HCT116 (cell line): ENCODE results near the gene SUPT5H.

Source experiments
- CEBPB ChIP-seq: IDR thresholded peaks from 2 replicates; pipeline ENCODE4 v1.6.1; 2012; ENCODE audit warnings: low read depth
- EZH2 ChIP-seq: fragments of 200-600 bp; sonication (generic); IDR thresholded peaks from 2 replicates; pipeline ENCODE4 v1.6.1; 2017; ENCODE audit warnings: antibody characterized with exemption, mixed run types
- EZH2phosphoT487 ChIP-seq: fragments of 200-600 bp; IDR thresholded peaks from 2 replicates; pipeline ENCODE4 v1.6.1; 2018; ENCODE audit warnings: antibody characterized with exemption, borderline replicate concordance
- JUND ChIP-seq: IDR thresholded peaks from 2 replicates; pipeline ENCODE4 v1.6.1; 2012
- POLR2A ChIP-seq: IDR thresholded peaks from 2 replicates; pipeline ENCODE4 v1.7.0; 2011; ENCODE audit warnings: borderline replicate concordance; ENCODE audit not compliant: insufficient read depth, insufficient read length; ENCODE audit errors: extremely low read depth
- POLR2AphosphoS5 ChIP-seq: IDR thresholded peaks from 2 replicates; pipeline ENCODE4 v1.6.1; 2011; ENCODE audit warnings: mild to moderate bottlenecking, low read depth, low read length, moderate library complexity
- RAD21 ChIP-seq: IDR thresholded peaks from 2 replicates; pipeline ENCODE4 v1.6.1; 2012; ENCODE audit warnings: low read depth, mild to moderate bottlenecking
- SRF ChIP-seq: IDR thresholded peaks from 2 replicates; pipeline ENCODE4 v1.6.1; 2012; ENCODE audit warnings: low read depth
- YY1 ChIP-seq: IDR thresholded peaks from 2 replicates; pipeline ENCODE4 v1.6.1; 2011; ENCODE audit warnings: low read length, low read depth, moderate library complexity, mild to moderate bottlenecking; ENCODE audit not compliant: insufficient replicate concordance; ENCODE audit errors: extremely low read depth
- ZFX ChIP-seq: fragments of 450-650 bp; IDR thresholded peaks from 2 replicates; pipeline ENCODE4 v1.6.1; 2017
- TF ChIP-seq, protein P1 (sequence below), 3 experiments: fragments of 200-600 bp in 1 of 3; sonication (generic) in 1 of 3; IDR thresholded peaks in 2 of 3; conservative IDR thresholded peaks in 1 of 3; 2 replicates each; pipeline ENCODE4 v1.5.1; 2012 to 2017; ENCODE audit warnings: low read depth in 2 of 3, low read length in 2 of 3, antibody characterized with exemption in 1 of 3, borderline replicate concordance in 1 of 3, control low read depth in 1 of 3, mild to moderate bottlenecking in 1 of 3, mixed read lengths in 1 of 3, mixed run types in 1 of 3, moderate library complexity in 1 of 3; ENCODE audit not compliant: insufficient read depth in 1 of 3
- TF ChIP-seq, protein P2 (sequence below): IDR thresholded peaks from 2 replicates; pipeline ENCODE4 v1.6.1; 2012; ENCODE audit warnings: low read depth
- TF ChIP-seq, protein P3 (sequence below): IDR thresholded peaks from 2 replicates; pipeline ENCODE4 v1.6.1; 2012
- TF ChIP-seq, protein P4 (sequence below): IDR thresholded peaks from 2 replicates; pipeline ENCODE4 v1.6.1; 2011; ENCODE audit warnings: mild to moderate bottlenecking, low read length, moderate library complexity; ENCODE audit not compliant: insufficient replicate concordance; ENCODE audit errors: extremely low read depth

DNA sequence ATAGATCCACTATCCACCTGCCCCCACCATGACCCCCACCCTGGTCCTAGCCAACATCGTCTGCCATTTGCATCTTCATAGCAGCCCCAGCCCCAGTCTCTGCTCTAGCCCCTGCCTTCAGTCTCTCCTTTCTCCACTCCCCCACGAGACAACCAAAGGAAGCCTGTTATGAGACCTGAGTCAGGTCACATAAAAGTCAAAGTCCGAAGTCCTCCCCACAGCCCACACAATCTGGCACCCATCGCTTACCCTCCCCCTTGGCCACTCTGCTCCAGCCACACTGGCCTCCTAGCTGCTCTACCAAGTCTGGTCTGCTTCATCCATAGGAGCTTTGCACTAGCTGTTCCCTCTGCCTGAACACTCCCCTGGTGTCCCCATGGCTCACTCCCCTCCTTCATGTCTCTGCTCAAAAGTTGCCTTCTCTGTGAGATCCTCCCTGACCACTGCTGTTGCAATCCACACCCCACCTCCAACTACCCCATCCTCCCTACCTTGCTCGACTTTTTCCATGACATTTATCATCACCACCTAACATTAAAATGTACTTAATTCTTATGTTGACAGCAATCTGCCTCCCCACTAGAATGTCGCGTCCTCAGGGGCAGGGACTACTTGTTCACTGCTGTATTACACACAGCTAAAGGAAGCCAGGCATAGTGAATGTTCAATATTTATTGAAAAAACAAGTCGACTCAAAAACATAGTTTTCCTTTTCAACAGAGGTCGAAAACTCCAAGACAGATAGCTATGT is 34.1 kb upstream of the SUPT5H start:
- TF ChIP-seq, protein P1, sequence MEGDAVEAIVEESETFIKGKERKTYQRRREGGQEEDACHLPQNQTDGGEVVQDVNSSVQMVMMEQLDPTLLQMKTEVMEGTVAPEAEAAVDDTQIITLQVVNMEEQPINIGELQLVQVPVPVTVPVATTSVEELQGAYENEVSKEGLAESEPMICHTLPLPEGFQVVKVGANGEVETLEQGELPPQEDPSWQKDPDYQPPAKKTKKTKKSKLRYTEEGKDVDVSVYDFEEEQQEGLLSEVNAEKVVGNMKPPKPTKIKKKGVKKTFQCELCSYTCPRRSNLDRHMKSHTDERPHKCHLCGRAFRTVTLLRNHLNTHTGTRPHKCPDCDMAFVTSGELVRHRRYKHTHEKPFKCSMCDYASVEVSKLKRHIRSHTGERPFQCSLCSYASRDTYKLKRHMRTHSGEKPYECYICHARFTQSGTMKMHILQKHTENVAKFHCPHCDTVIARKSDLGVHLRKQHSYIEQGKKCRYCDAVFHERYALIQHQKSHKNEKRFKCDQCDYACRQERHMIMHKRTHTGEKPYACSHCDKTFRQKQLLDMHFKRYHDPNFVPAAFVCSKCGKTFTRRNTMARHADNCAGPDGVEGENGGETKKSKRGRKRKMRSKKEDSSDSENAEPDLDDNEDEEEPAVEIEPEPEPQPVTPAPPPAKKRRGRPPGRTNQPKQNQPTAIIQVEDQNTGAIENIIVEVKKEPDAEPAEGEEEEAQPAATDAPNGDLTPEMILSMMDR (IDR thresholded peaks at IDR 0.05 in 2 of 3, conservative IDR thresholded peaks at IDR 0.05 in 1 of 3; ENCODE audit: borderline replicate concordance in 1 of 3, insufficient read depth in 1 of 3, low read depth in 2 of 3, low read length in 2 of 3) = no peak
- TF ChIP-seq EZH2phosphoT487 (no peak), POLR2AphosphoS5 (peak; percentile 46; the same call in 1 of the 2 replicates), EZH2 (no peak), JUND (no peak), ZFX (no peak), SRF (no peak), CEBPB (no peak), POLR2A (no peak), YY1 (no peak), RAD21 (no peak)
- TF ChIP-seq, protein P2, sequence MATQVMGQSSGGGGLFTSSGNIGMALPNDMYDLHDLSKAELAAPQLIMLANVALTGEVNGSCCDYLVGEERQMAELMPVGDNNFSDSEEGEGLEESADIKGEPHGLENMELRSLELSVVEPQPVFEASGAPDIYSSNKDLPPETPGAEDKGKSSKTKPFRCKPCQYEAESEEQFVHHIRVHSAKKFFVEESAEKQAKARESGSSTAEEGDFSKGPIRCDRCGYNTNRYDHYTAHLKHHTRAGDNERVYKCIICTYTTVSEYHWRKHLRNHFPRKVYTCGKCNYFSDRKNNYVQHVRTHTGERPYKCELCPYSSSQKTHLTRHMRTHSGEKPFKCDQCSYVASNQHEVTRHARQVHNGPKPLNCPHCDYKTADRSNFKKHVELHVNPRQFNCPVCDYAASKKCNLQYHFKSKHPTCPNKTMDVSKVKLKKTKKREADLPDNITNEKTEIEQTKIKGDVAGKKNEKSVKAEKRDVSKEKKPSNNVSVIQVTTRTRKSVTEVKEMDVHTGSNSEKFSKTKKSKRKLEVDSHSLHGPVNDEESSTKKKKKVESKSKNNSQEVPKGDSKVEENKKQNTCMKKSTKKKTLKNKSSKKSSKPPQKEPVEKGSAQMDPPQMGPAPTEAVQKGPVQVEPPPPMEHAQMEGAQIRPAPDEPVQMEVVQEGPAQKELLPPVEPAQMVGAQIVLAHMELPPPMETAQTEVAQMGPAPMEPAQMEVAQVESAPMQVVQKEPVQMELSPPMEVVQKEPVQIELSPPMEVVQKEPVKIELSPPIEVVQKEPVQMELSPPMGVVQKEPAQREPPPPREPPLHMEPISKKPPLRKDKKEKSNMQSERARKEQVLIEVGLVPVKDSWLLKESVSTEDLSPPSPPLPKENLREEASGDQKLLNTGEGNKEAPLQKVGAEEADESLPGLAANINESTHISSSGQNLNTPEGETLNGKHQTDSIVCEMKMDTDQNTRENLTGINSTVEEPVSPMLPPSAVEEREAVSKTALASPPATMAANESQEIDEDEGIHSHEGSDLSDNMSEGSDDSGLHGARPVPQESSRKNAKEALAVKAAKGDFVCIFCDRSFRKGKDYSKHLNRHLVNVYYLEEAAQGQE = no peak
- TF ChIP-seq, protein P3, sequence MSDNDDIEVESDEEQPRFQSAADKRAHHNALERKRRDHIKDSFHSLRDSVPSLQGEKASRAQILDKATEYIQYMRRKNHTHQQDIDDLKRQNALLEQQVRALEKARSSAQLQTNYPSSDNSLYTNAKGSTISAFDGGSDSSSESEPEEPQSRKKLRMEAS = no peak
- TF ChIP-seq, protein P4, sequence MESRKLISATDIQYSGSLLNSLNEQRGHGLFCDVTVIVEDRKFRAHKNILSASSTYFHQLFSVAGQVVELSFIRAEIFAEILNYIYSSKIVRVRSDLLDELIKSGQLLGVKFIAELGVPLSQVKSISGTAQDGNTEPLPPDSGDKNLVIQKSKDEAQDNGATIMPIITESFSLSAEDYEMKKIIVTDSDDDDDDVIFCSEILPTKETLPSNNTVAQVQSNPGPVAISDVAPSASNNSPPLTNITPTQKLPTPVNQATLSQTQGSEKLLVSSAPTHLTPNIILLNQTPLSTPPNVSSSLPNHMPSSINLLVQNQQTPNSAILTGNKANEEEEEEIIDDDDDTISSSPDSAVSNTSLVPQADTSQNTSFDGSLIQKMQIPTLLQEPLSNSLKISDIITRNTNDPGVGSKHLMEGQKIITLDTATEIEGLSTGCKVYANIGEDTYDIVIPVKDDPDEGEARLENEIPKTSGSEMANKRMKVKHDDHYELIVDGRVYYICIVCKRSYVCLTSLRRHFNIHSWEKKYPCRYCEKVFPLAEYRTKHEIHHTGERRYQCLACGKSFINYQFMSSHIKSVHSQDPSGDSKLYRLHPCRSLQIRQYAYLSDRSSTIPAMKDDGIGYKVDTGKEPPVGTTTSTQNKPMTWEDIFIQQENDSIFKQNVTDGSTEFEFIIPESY = no peak
